ENCODE measurements around the gene AKIRIN2. TPM values are rescaled to one million over a fixed set of nuclear protein-coding genes. Genes with fewer than 3 reads are reported as not detected.

The AKIRIN2 gene
- total and polyA plus RNA-seq, 9 of the 15 experiments (the other 6 are each of a cell fraction or from before 2014, with no cell fraction given): 5.8 to 63.9 (median 28.1) TPM

GRCh38 chr6:87731818-87732661 is 30.0 kb upstream of the AKIRIN2 start (continued):
- TF ChIP-seq SMAD4 (CRISPR knock-in tag; conservative IDR thresholded peaks at IDR 0.05) (0 out of 2 replicates have a peak, but pooled peaks have one; percentile 12), SMARCE1 (IDR thresholded peaks at IDR 0.05) (peak; percentile 21; the same call in 1 of the 2 replicates), DPF2 (IDR thresholded peaks at IDR 0.05) (peak; percentile 59; the same call in 1 of the 2 replicates), CLOCK (CRISPR knock-in tag; IDR thresholded peaks at IDR 0.05; ENCODE audit: borderline replicate concordance) (no peak), SOX6 (IDR thresholded peaks at IDR 0.05) (peak; percentile 75), TRIM24 (IDR thresholded peaks at IDR 0.05) (peak; percentile 88 to 90), ETV1 (tag; conservative IDR thresholded peaks at IDR 0.05; ENCODE audit: low read depth) (peak; percentile 97), BACH1 (tag; IDR thresholded peaks at IDR 0.05) (peak; percentile 38; the same call in 1 of the 2 replicates), CEBPB (tag; IDR thresholded peaks at IDR 0.05) (peak; percentile 100), TRIM28 (IDR thresholded peaks at IDR 0.05) (peak; percentile 54; the same call in 1 of the 2 replicates), ELF2 (CRISPR knock-in tag; IDR thresholded peaks at IDR 0.05) (peak; percentile 86)
- TF ChIP-seq, protein P1, sequence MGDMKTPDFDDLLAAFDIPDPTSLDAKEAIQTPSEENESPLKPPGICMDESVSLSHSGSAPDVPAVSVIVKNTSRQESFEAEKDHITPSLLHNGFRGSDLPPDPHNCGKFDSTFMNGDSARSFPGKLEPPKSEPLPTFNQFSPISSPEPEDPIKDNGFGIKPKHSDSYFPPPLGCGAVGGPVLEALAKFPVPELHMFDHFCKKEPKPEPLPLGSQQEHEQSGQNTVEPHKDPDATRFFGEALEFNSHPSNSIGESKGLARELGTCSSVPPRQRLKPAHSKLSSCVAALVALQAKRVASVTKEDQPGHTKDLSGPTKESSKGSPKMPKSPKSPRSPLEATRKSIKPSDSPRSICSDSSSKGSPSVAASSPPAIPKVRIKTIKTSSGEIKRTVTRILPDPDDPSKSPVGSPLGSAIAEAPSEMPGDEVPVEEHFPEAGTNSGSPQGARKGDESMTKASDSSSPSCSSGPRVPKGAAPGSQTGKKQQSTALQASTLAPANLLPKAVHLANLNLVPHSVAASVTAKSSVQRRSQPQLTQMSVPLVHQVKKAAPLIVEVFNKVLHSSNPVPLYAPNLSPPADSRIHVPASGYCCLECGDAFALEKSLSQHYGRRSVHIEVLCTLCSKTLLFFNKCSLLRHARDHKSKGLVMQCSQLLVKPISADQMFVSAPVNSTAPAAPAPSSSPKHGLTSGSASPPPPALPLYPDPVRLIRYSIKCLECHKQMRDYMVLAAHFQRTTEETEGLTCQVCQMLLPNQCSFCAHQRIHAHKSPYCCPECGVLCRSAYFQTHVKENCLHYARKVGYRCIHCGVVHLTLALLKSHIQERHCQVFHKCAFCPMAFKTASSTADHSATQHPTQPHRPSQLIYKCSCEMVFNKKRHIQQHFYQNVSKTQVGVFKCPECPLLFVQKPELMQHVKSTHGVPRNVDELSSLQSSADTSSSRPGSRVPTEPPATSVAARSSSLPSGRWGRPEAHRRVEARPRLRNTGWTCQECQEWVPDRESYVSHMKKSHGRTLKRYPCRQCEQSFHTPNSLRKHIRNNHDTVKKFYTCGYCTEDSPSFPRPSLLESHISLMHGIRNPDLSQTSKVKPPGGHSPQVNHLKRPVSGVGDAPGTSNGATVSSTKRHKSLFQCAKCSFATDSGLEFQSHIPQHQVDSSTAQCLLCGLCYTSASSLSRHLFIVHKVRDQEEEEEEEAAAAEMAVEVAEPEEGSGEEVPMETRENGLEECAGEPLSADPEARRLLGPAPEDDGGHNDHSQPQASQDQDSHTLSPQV (IDR thresholded peaks at IDR 0.05): peak; percentile 68; the same call in 1 of the 2 replicates
